ENCODE results near the gene GALNT14.

The GALNT14 gene

DNA sequence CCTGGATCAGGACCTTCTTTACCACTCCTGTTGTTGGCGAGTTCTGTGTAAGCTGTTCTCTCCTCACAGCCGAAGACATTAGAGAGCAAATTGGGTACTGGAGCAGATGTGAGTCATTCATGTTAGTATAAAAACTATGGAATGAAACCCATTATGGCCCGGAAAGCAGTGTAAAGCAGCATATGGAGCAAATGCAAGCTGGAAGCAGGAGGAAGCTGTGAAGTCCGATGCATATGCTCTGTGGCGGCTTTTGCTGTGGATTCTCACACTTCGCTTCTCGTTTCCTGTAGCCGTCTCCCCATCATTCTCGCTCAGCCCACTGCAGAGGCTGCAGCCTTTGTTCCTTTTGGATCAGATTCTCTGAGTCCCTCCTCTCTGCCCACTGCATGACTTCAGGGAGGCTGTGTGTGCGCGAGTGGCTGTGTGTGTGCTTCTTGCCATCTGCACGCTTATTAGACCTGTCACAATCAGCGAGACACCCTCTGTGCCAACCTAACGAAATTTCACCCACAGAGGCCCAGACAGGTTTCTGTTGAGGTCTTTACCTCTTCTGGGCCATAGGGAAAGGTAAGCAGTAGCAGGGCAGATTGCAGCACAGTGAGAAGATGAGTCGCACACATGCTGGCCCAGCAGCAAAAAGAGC is 3.3 kb upstream of the GALNT14 start:
- no peak for ATAC-seq (ENCODE audit: insufficient read depth, low read depth)

GRCh38 chr2:31140151-31140550 is 1.9 kb upstream of the GALNT14 start:
- Histone ChIP-seq H4K20me1 (ENCODE audit: insufficient read depth, low read length) (no peaks in the 10 kb centered on the region), H3K79me2 (ENCODE audit: insufficient read depth, low read length) (no peaks in the 10 kb centered on the region), H3K4me2 (ENCODE audit: insufficient read depth, low read length) (no peak overlapping the region), H3K36me3 (ENCODE audit: insufficient read depth, low read length) (no peaks in the 10 kb centered on the region), H3K27ac (ENCODE audit: low read length) (no peak overlapping the region), H3K9me3 (ENCODE audit: insufficient read depth, low read length, severe bottlenecking) (no peaks in the 10 kb centered on the region), H3K9ac (ENCODE audit: low read depth, low read length) (no peak overlapping the region), H3K27me3 (ENCODE audit: insufficient read depth, low read length, poor library complexity) (peaks cover 38% of the 10 kb centered on the region), H3K4me1 (ENCODE audit: insufficient read depth, low read length) (peaks cover 20% of the 10 kb centered on the region), H2AFZ (ENCODE audit: low read depth, low read length) (no peak overlapping the region), H3K4me3 (ENCODE audit: low read depth in 1 of 2, low read length in 2 of 2) (no peak overlapping the region)
- ATAC-seq (ENCODE audit: insufficient read depth, low read depth) (no peak), DNase-seq (no peak)
- TF ChIP-seq CTCF (IDR thresholded peaks at IDR 0.05; ENCODE audit: borderline replicate concordance, extremely low read depth, low read length, poor library complexity, severe bottlenecking) (no peak), EZH2 (IDR thresholded peaks at IDR 0.05; ENCODE audit: borderline replicate concordance, low read depth, low read length, severe bottlenecking) (no peak)

More for the DNA sequence above, 3.3 kb upstream of the GALNT14 start:
- no peak overlapping the region for H3K4me3 ChIP-seq (ENCODE audit: low read depth in 1 of 2, low read length in 2 of 2)
- no peaks in the 10 kb centered on the region for H3K36me3 ChIP-seq (ENCODE audit: insufficient read depth, low read length)
- peaks cover 27% of the 10 kb centered on the region for H3K27me3 ChIP-seq (ENCODE audit: insufficient read depth, low read length, poor library complexity)
- peaks cover 20% of the 10 kb centered on the region for H3K4me1 ChIP-seq (ENCODE audit: insufficient read depth, low read length)
- no peak overlapping the region for H2AFZ ChIP-seq (ENCODE audit: low read depth, low read length)
- H3K9me3 ChIP-seq (ENCODE audit: insufficient read depth, low read length, severe bottlenecking) = no peaks in the 10 kb centered on the region
- no peaks in the 10 kb centered on the region for H4K20me1 ChIP-seq (ENCODE audit: insufficient read depth, low read length)
- DNase-seq = no peak
- no peak for TF ChIP-seq CTCF (IDR thresholded peaks at IDR 0.05; ENCODE audit: borderline replicate concordance, extremely low read depth, low read length, poor library complexity, severe bottlenecking)
- no peak for TF ChIP-seq EZH2 (IDR thresholded peaks at IDR 0.05; ENCODE audit: borderline replicate concordance, low read depth, low read length, severe bottlenecking)
- no peak overlapping the region for H3K27ac ChIP-seq (ENCODE audit: low read length)
- H3K9ac ChIP-seq (ENCODE audit: low read depth, low read length) = no peak overlapping the region
- no peaks in the 10 kb centered on the region for H3K79me2 ChIP-seq (ENCODE audit: insufficient read depth, low read length)
- no peak overlapping the region for H3K4me2 ChIP-seq (ENCODE audit: insufficient read depth, low read length)

GRCh38 chr2:31139671-31140070 is 1.4 kb upstream of the GALNT14 start:
- Histone ChIP-seq H3K9ac (ENCODE audit: low read depth, low read length) (no peak overlapping the region), H3K4me3 (ENCODE audit: low read depth in 1 of 2, low read length in 2 of 2) (no peak overlapping the region), H3K36me3 (ENCODE audit: insufficient read depth, low read length) (no peaks in the 10 kb centered on the region), H3K27me3 (ENCODE audit: insufficient read depth, low read length, poor library complexity) (peaks cover 38% of the 10 kb centered on the region), H3K4me1 (ENCODE audit: insufficient read depth, low read length) (peaks cover 20% of the 10 kb centered on the region), H3K4me2 (ENCODE audit: insufficient read depth, low read length) (no peak overlapping the region), H3K79me2 (ENCODE audit: insufficient read depth, low read length) (no peaks in the 10 kb centered on the region), H3K9me3 (ENCODE audit: insufficient read depth, low read length, severe bottlenecking) (no peaks in the 10 kb centered on the region), H4K20me1 (ENCODE audit: insufficient read depth, low read length) (no peaks in the 10 kb centered on the region), H3K27ac (ENCODE audit: low read length) (no peak overlapping the region), H2AFZ (ENCODE audit: low read depth, low read length) (no peak overlapping the region)
- ATAC-seq (ENCODE audit: insufficient read depth, low read depth) = no peak
- TF ChIP-seq CTCF (IDR thresholded peaks at IDR 0.05; ENCODE audit: borderline replicate concordance, extremely low read depth, low read length, poor library complexity, severe bottlenecking) = no peak
- no peak for TF ChIP-seq EZH2 (IDR thresholded peaks at IDR 0.05; ENCODE audit: borderline replicate concordance, low read depth, low read length, severe bottlenecking)
- DNase-seq = no peak
